ENCODE measurements around the gene GRAPL. TPM values are rescaled to one million over a fixed set of nuclear protein-coding genes. Genes with fewer than 3 reads are reported as not detected.

The GRAPL gene
- total RNA-seq, result 0.14 TPM in 1 of 2 replicates, not detected in the other

GRCh38 chr17:19127148-19127980, at the start of gene GRAPL:
Gene GRAPL, plus strand, starts transcription at chr17:19127589. Its CDS starts 31 bp downstream, at chr17:19127620.

Other genes starting within 250 kb of the GRAPL start
- gene SLC5A10, start 175.4 kb upstream of the GRAPL start, total RNA-seq, result not detected in 2 replicates
- gene FAM83G, start 122.8 kb upstream of the GRAPL start, total RNA-seq, result 25.6 and 28.5 TPM in 2 replicates
- gene GRAP, start 80.6 kb upstream of the GRAPL start, total RNA-seq, result under 0.01 TPM in 1 of 2 replicates, not detected in the other
- gene EPN2, start 109.8 kb downstream of the GRAPL start, total RNA-seq, result 19.3 and 44.0 TPM in 2 replicates
- 31.4 and 92.4 TPM in 2 replicates for gene B9D1, start 235.1 kb downstream of the GRAPL start, total RNA-seq